Adipose tissue (tissue), 3 donors: ENCODE data around the gene NFILZ. TPM values are rescaled to one million over a fixed set of nuclear protein-coding genes. Genes with fewer than 3 reads are reported as not detected.
"Not testable (repeated sequence)": the region's sequence is repeated elsewhere in the genome, so short reads cannot be mapped to it uniquely, and the experiment has no call there.

ENCODE experiments used
- H3K27ac ChIP-seq: one replicate; pipeline ENCODE4 v1.5.1; 2013; ENCODE audit warnings: low read depth, low read length
- WGBS, 3 donors: extraction: QIAGEN DNeasy Blood & Tissue Kit; methylation state at CpG; one replicate each; pipeline ENCODE4 v1.1.7; 2013; 5-methylcytosine and 5-hydroxymethylcytosine counted together
- polyA plus RNA-seq, 3 donors: library from polyadenylated mRNA; stranded (reverse); fragments of 200-250 nt; gene quantifications; one replicate each; pipeline ENCODE4 v1.2.3, GENCODE V29; 2013
- donor health status: healthy with polysubstance abuse.
- donor health status: Bipolar disorder and iron deficiency.
- donor health status: healthy.

The NFILZ gene
- polyA plus RNA-seq, 3 donors, result not detected

GRCh38 chr19:8637070-8637469 lies 6.6 kb downstream of the NFILZ start:
- not testable (repeated sequence) for H3K27ac ChIP-seq
- 81 to 93% (median 87%) methylated on average over 4 of the region's 4 CpGs for WGBS, 3 donors

GRCh38 chr19:8638078-8638619 lies 7.7 kb downstream of the NFILZ start:
- H3K27ac ChIP-seq, result no peak overlapping the region

GRCh38 chr19:8639821-8640401 lies 9.5 kb downstream of the NFILZ start:
- 36 to 49% (median 38%) methylated on average over 8 of the region's 8 CpGs for WGBS, 3 donors
- H3K27ac ChIP-seq, result peak overlapping the region; percentile 46

More at GRCh38 chr19:8638078-8638619, 7.7 kb downstream of the NFILZ start:
- WGBS, 3 donors, result 29 to 48% (median 29%) methylated on average over 21 of the region's 21 CpGs

GRCh38 chr19:8640402-8641004 lies 10.1 kb downstream of the NFILZ start:
- 36 to 65% (median 44%) methylated on average over 12 of the region's 12 CpGs for WGBS, 3 donors
- peak overlapping the region; percentile 46 for H3K27ac ChIP-seq

GRCh38 chr19:8641221-8641907 lies 10.9 kb downstream of the NFILZ start:
- WGBS, 3 donors, result 84 to 91% (median 85%) methylated on average over 2 of the region's 2 CpGs
- no peak overlapping the region for H3K27ac ChIP-seq

- 42 to 52% (median 47%) methylated on average over 4 of the region's 4 CpGs for WGBS, 3 donors
- H3K27ac ChIP-seq, result no peak overlapping the region
Observed at GRCh38 chr19:8641908-8642547, 11.6 kb downstream of the NFILZ start.

- WGBS, 3 donors, result 61 to 76% (median 66%) methylated on average over 5 of the region's 5 CpGs
- H3K27ac ChIP-seq, result no peak overlapping the region
Observed at GRCh38 chr19:8642561-8642960, 12.1 kb downstream of the NFILZ start.

GRCh38 chr19:8643860-8644653 lies 13.6 kb downstream of the NFILZ start:
- no peak overlapping the region for H3K27ac ChIP-seq
- 58 to 80% (median 70%) methylated on average over 7 of the region's 7 CpGs for WGBS, 3 donors

- H3K27ac ChIP-seq, result no peak overlapping the region
- WGBS, 3 donors, result 52 to 68% (median 52%) methylated on average over 6 of the region's 6 CpGs
Observed at GRCh38 chr19:8648240-8648639, 17.8 kb downstream of the NFILZ start.

- no peak overlapping the region for H3K27ac ChIP-seq
- WGBS, 3 donors, result 5 to 7% (median 7%) methylated on average over 15 of the region's 15 CpGs
Observed at GRCh38 chr19:8654591-8655339, 24.3 kb downstream of the NFILZ start.

GRCh38 chr19:8655340-8655709 lies 24.9 kb downstream of the NFILZ start:
- H3K27ac ChIP-seq, result no peak overlapping the region
- 62 to 67% (median 65%) methylated on average over 12 of the region's 12 CpGs for WGBS, 3 donors

- WGBS, 3 donors, result 71 to 90% (median 79%) methylated on average over 5 of the region's 5 CpGs
- no peak overlapping the region for H3K27ac ChIP-seq
Observed at GRCh38 chr19:8657869-8658268, 27.4 kb downstream of the NFILZ start.

GRCh38 chr19:8659905-8660304 lies 29.5 kb downstream of the NFILZ start:
- 62 to 83% (median 76%) methylated on average over 7 of the region's 7 CpGs for WGBS, 3 donors

GRCh38 chr19:8662263-8662662 lies 31.8 kb downstream of the NFILZ start:
- WGBS, 3 donors, result 71 to 82% (median 77%) methylated on average over 4 of the region's 4 CpGs
- H3K27ac ChIP-seq, result no peak overlapping the region

More at GRCh38 chr19:8659905-8660304, 29.5 kb downstream of the NFILZ start:
- no peak overlapping the region for H3K27ac ChIP-seq

GRCh38 chr19:8663920-8664670 lies 33.7 kb downstream of the NFILZ start:
- WGBS, 3 donors, result 25 to 34% (median 25%) methylated on average over 22 of the region's 22 CpGs
- H3K27ac ChIP-seq, result no peak overlapping the region

- 48 to 65% (median 60%) methylated on average over 4 of the region's 4 CpGs for WGBS, 3 donors
Observed at GRCh38 chr19:8664671-8665057, 34.2 kb downstream of the NFILZ start.

More at GRCh38 chr19:8664671-8665057, 34.2 kb downstream of the NFILZ start:
- no peak overlapping the region for H3K27ac ChIP-seq
